ENCODE results near the gene FBRS.

DNA sequence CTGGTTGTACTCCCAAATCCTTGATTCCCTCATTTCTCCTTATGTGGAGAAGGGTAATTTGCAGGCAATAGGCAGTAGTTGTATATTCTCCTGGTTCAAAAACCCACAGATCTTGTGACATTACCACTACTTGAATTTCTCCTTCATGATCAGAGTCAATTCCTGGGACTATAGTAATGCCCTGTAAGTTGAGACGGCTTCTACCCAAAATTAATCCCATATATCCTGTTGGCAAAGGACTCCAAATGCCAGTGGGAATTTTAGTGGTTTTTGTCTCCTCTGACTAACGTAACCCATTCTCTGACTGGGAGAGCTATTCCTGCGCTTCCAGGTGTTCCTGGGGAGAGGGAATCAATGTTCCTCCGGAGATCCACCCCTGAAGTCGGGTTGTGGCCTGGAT, 36.5 kb upstream of the FBRS start:
- TF ChIP-seq TAF1 (IDR thresholded peaks at IDR 0.05; ENCODE audit: low read depth, low read length) (no peak), POLR2A (IDR thresholded peaks at IDR 0.05; ENCODE audit: low read depth, low read length) (no peak)
